Sigmoid colon (tissue), 7 donors: ENCODE results near the gene GCNT1. TPM values are rescaled to one million over a fixed set of nuclear protein-coding genes. Genes with fewer than 3 reads are reported as not detected.

ENCODE experiments used
- DNase-seq: peaks from one replicate; pipeline ENCODE4 v3.0.0-alpha.2; 2019
- H3K27ac ChIP-seq, 4 donors: fragments of 200-600 bp; sonication (generic); one replicate each; pipeline ENCODE4 v1.5.1; 2016 to 2019; ENCODE audit warnings: mild to moderate bottlenecking in 1 of 4
- H3K27me3 ChIP-seq, 3 donors: fragments of 200-600 bp; sonication (generic); one replicate each; pipeline ENCODE4 v1.5.1; 2019; ENCODE audit warnings: mild to moderate bottlenecking in 1 of 3
- H3K36me3 ChIP-seq, 4 donors: fragments of 200-600 bp; sonication (generic); one replicate each; pipeline ENCODE4 v1.5.1; 2016 to 2019
- H3K4me1 ChIP-seq, 4 donors: fragments of 200-600 bp; sonication (generic); one replicate each; pipeline ENCODE4 v1.5.1; 2017 to 2019
- H3K4me3 ChIP-seq, 4 donors: fragments of 200-600 bp; sonication (generic); one replicate each; pipeline ENCODE4 v1.5.1; 2017 to 2019; ENCODE audit warnings: mild to moderate bottlenecking in 2 of 4, moderate library complexity in 1 of 4
- H3K9me3 ChIP-seq, 4 donors: fragments of 200-600 bp in 3 of 4; sonication (generic) in 3 of 4; one replicate each; pipeline versions ENCODE4 v1.5.1 to v1.6.1; 2013 to 2019
- EP300 ChIP-seq, 4 donors: sonication (generic); formaldehyde crosslinking; IDR thresholded peaks; one replicate each; pipeline ENCODE4 v1.6.1; 2017; ENCODE audit warnings: antibody characterized with exemption in 4 of 4
- POLR2A ChIP-seq, 2 donors: fragments of 450-650 bp; IDR thresholded peaks; one replicate each; pipeline ENCODE4 v1.6.1; 2016; ENCODE audit warnings: antibody characterized with exemption in 2 of 2, mild to moderate bottlenecking in 2 of 2, moderate library complexity in 2 of 2
- POLR2AphosphoS5 ChIP-seq, 4 donors: sonication (generic); formaldehyde crosslinking; IDR thresholded peaks; one replicate each; pipeline ENCODE4 v1.6.1; 2017; ENCODE audit warnings: antibody characterized with exemption in 4 of 4
- WGBS, 2 donors: extraction: QIAGEN DNeasy Blood & Tissue Kit; methylation state at CpG; one replicate each; pipeline ENCODE4 v1.1.7; 2013; 5-methylcytosine and 5-hydroxymethylcytosine counted together
- intact Hi-C: fragments of 100-400 bp; cut with DNase I; formaldehyde crosslinking; loops from one replicate; pipeline ENCODE4 v1.15.1; 2023
- polyA plus RNA-seq, 3 donors: library from polyadenylated mRNA; stranded (reverse); fragments of 200-250 nt; gene quantifications; one replicate each; pipeline ENCODE4 v1.2.3, GENCODE V29; 2013
- total RNA-seq, 4 donors: library from RNA; depleted of rRNA; stranded (reverse); fragments of >200 nt; gene quantifications; one replicate each; pipeline ENCODE4 v1.1.0, GENCODE V29; 2016
- TF ChIP-seq, protein P1 (sequence below), 4 experiments: fragments of 450-650 bp in 3 of 4; fragments of 200-600 bp in 1 of 4; IDR thresholded peaks; one replicate each; pipeline ENCODE4 v1.5.1; 2016 to 2019; ENCODE audit warnings: antibody characterized with exemption in 4 of 4, mild to moderate bottlenecking in 3 of 4, moderate library complexity in 2 of 4
- donor health status: healthy with polysubstance abuse.
- donor health status: Bipolar disorder and iron deficiency.
- donor health status: healthy.

The GCNT1 gene
- total and polyA plus RNA-seq, 7 donors = 2.1 to 10.0 (median 5.8) TPM

DNA sequence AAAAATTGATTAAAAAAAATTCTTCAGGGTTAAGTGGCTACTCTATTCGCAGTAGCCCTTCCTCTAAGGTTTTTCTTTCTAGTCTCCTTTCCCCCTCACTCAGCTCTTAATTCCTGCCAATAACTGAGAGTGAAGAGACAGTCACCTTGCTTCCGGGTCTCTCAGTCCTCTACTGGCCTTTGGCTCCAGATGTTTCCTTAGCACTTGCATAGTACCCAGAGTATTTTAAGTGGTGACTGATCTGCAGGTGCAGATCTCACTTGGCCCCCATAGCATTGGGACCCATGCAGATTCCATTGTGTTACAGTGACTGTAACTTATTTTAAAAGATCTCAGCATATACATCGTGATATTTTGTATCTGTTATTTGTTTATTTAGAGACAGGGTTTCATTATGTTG, 66.2 kb downstream of the GCNT1 start:
- H3K4me3 ChIP-seq = no peak overlapping the region
- 60 to 85% methylated on average over 3 of the region's 3 CpGs for WGBS, 2 donors
- TF ChIP-seq EP300 (IDR thresholded peaks at IDR 0.05) = no peak
- TF ChIP-seq POLR2AphosphoS5 (IDR thresholded peaks at IDR 0.05) = no peak
- TF ChIP-seq POLR2A (IDR thresholded peaks at IDR 0.05) = no peak
- TF ChIP-seq, protein P1, sequence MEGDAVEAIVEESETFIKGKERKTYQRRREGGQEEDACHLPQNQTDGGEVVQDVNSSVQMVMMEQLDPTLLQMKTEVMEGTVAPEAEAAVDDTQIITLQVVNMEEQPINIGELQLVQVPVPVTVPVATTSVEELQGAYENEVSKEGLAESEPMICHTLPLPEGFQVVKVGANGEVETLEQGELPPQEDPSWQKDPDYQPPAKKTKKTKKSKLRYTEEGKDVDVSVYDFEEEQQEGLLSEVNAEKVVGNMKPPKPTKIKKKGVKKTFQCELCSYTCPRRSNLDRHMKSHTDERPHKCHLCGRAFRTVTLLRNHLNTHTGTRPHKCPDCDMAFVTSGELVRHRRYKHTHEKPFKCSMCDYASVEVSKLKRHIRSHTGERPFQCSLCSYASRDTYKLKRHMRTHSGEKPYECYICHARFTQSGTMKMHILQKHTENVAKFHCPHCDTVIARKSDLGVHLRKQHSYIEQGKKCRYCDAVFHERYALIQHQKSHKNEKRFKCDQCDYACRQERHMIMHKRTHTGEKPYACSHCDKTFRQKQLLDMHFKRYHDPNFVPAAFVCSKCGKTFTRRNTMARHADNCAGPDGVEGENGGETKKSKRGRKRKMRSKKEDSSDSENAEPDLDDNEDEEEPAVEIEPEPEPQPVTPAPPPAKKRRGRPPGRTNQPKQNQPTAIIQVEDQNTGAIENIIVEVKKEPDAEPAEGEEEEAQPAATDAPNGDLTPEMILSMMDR (IDR thresholded peaks at IDR 0.05) = no peak
- no peaks in the 10 kb centered on the region for H3K36me3 ChIP-seq
- no peaks in the 10 kb centered on the region for H3K9me3 ChIP-seq
- no peak overlapping the region for H3K27ac ChIP-seq
- intact Hi-C loops = no loop called here
- no peaks in the 10 kb centered on the region for H3K4me1 ChIP-seq
- DNase-seq = no peak
- H3K27me3 ChIP-seq = no peaks in the 10 kb centered on the region

DNA sequence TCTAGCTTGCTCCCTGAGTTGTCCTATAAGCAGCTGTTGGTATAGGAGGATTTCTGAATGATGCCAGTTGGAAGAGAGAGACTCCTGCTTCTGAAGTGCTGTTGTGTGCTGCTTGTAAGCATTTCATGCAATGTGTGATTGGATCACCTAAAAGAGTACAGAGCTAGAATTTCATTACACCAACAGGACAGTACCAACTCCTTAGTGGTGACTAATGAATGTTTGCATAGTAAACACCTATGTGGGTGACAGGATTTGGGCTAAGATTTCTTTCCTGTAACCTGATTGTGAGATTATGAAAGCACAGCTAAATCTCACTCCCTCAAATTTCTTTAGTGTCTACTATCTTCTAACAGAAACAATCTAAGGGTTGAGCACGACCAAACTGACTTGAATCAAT, 67.0 kb downstream of the GCNT1 start:
- no peaks in the 10 kb centered on the region for H3K36me3 ChIP-seq
- intact Hi-C loops = no loop called here
- WGBS, 2 donors = 58 to 68% methylated on average over 1 of the region's 1 CpG
- no peak for DNase-seq
- H3K4me1 ChIP-seq = no peaks in the 10 kb centered on the region
- TF ChIP-seq, protein P1 (IDR thresholded peaks at IDR 0.05) = no peak
- TF ChIP-seq POLR2AphosphoS5 (IDR thresholded peaks at IDR 0.05) = no peak
- no peak for TF ChIP-seq POLR2A (IDR thresholded peaks at IDR 0.05)
- TF ChIP-seq EP300 (IDR thresholded peaks at IDR 0.05) = no peak
- H3K27ac ChIP-seq = no peak overlapping the region
- H3K27me3 ChIP-seq = no peaks in the 10 kb centered on the region
- no peaks in the 10 kb centered on the region for H3K9me3 ChIP-seq
- no peak overlapping the region for H3K4me3 ChIP-seq

DNA sequence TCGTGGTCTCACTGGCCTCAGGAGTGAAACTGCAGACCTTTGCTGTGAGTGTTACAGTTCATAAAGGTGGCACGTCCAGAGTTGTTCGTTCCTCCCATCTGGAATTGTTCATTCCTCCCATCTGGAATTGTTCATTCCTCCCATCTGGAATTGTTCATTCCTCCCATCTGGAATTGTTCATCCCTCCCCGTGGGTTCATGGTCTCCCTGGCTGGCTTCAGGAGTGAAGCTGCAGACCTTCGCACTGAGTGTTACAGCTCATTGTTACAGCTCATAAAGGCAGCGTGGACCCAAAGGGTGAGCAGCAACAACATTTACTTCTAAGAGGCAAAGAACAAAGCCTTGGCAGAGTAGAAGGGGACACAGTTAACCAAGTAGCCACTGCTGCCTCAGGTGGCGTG, 69.1 kb downstream of the GCNT1 start:
- Histone ChIP-seq H3K27ac (no peak overlapping the region), H3K27me3 (no peaks in the 10 kb centered on the region), H3K9me3 (no peaks in the 10 kb centered on the region), H3K4me3 (no peak overlapping the region), H3K36me3 (no peaks in the 10 kb centered on the region), H3K4me1 (no peaks in the 10 kb centered on the region)
- TF ChIP-seq POLR2A (IDR thresholded peaks at IDR 0.05) (no peak), EP300 (IDR thresholded peaks at IDR 0.05) (no peak)
- DNase-seq = no peak
- 89 to 95% methylated on average over 7 of the region's 7 CpGs for WGBS, 2 donors
- intact Hi-C loops = no loop called here

DNA sequence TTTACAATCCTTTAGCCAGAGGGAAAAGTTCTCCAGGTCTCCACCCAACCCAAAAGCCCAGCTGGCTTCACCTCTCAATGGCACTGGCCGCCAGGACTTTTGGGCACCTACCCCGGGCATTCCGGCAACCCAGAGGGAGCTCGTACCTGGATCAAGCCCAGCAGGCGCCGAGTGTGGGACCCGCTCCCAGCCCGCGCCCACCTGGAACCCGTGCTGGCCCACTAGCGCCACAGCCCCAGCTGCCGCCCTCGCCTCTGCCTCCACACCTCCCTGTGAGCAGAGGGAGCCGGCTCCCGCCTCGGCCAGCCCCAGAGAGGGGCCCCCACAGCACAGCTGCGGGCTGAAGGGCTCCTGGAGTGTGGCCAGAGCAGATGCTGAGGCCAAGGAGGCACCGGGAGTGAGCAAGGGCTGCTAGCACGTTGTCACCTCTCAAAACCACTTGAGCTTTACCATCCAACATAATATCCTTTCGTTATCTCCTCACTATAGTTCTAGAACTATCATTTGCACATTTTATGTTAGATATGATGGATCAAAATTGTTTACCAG, 69.7 kb downstream of the GCNT1 start:
- 90 to 94% methylated on average over 20 of the region's 20 CpGs for WGBS, 2 donors
- no peaks in the 10 kb centered on the region for H3K36me3 ChIP-seq
- no peaks in the 10 kb centered on the region for H3K9me3 ChIP-seq
- no peak overlapping the region for H3K27ac ChIP-seq
- H3K4me3 ChIP-seq = no peak overlapping the region
- intact Hi-C loops = no loop called here
- no peaks in the 10 kb centered on the region for H3K4me1 ChIP-seq
- no peaks in the 10 kb centered on the region for H3K27me3 ChIP-seq
- TF ChIP-seq POLR2A (IDR thresholded peaks at IDR 0.05) = no peak
- TF ChIP-seq, protein P1 (IDR thresholded peaks at IDR 0.05) = no peak
- TF ChIP-seq EP300 (IDR thresholded peaks at IDR 0.05) = no peak
- no peak for TF ChIP-seq POLR2AphosphoS5 (IDR thresholded peaks at IDR 0.05)
- DNase-seq = no peak

DNA sequence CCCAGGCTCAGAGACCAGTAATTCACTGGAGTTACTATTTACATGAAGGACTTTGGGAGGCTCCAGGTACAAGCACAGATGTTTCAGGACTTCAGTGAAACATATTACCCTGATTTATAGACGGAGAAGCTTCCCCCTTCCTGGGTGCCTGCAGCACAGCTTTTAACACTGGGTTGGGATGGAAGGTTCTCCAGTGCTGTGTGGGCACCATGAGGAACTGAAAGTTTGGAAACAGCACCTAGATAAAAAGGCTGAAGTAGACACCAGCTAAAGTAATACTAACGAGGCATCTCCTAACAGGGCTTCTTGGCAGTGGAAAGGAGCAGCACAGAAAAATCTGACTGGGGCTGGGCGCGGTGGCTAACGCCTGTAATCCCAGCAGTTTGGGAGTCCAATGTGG, 70.7 kb downstream of the GCNT1 start:
- H3K4me1 ChIP-seq = no peaks in the 10 kb centered on the region
- no peak overlapping the region for H3K27ac ChIP-seq
- intact Hi-C loops = no loop called here
- no peaks in the 10 kb centered on the region for H3K9me3 ChIP-seq
- no peak overlapping the region for H3K4me3 ChIP-seq
- H3K27me3 ChIP-seq = no peaks in the 10 kb centered on the region
- DNase-seq = no peak
- no peaks in the 10 kb centered on the region for H3K36me3 ChIP-seq
- TF ChIP-seq POLR2AphosphoS5 (IDR thresholded peaks at IDR 0.05) (no peak), EP300 (IDR thresholded peaks at IDR 0.05) (no peak), POLR2A (IDR thresholded peaks at IDR 0.05) (no peak)
- TF ChIP-seq, protein P1 (IDR thresholded peaks at IDR 0.05) = no peak
- 93 to 96% methylated on average over 5 of the region's 5 CpGs for WGBS, 2 donors
